GM23248 (cell line): ENCODE measurements around the gene PLK5. TPM values are rescaled to one million over a fixed set of nuclear protein-coding genes. Genes with fewer than 3 reads are reported as not detected.
"Not testable (repeated sequence)": the region's sequence is repeated elsewhere in the genome, so short reads cannot be mapped to it uniquely, and the experiment has no call there.

Source experiments
- DNase-seq: peaks from one replicate; pipeline ENCODE4 v3.0.0-alpha.2; 2015
- H2AFZ ChIP-seq: fragments of 200-600 bp; sonication (generic); 2 replicates; pipeline ENCODE4 v1.6.1; 2016; ENCODE audit warnings: antibody characterized with exemption
- H3F3A ChIP-seq: fragments of 200-600 bp; sonication (generic); 2 replicates; pipeline ENCODE4 v1.6.1; 2016; ENCODE audit warnings: mild to moderate bottlenecking, antibody characterized with exemption, mixed run types; ENCODE audit not compliant: insufficient read depth
- H3K27ac ChIP-seq: fragments of 200-600 bp; sonication (generic); 2 replicates; pipeline ENCODE4 v1.5.1; 2016; ENCODE audit warnings: mild to moderate bottlenecking
- H3K27me3 ChIP-seq: fragments of 200-600 bp; sonication (generic); replicated peaks from 2 replicates; pipeline ENCODE4 v1.6.1; 2016; ENCODE audit warnings: mild to moderate bottlenecking; ENCODE audit not compliant: insufficient read depth
- H3K36me3 ChIP-seq: fragments of 200-600 bp; sonication (generic); 2 replicates; pipeline ENCODE4 v1.6.1; 2016; ENCODE audit warnings: low read depth, mild to moderate bottlenecking
- H3K4me1 ChIP-seq: fragments of 200-600 bp; sonication (generic); 2 replicates; pipeline ENCODE4 v1.6.1; 2016; ENCODE audit warnings: mild to moderate bottlenecking; ENCODE audit not compliant: insufficient read depth
- H3K4me2 ChIP-seq: fragments of 200-600 bp; sonication (generic); one replicate; pipeline ENCODE4 v1.6.1; 2016; ENCODE audit warnings: mild to moderate bottlenecking; ENCODE audit not compliant: unreplicated experiment
- H3K4me3 ChIP-seq: fragments of 200-600 bp; sonication (generic); 2 replicates; pipeline ENCODE4 v1.5.1; 2016; ENCODE audit warnings: mild to moderate bottlenecking
- H3K79me2 ChIP-seq: fragments of 200-600 bp; sonication (generic); 2 replicates; pipeline ENCODE4 v1.6.1; 2016; ENCODE audit warnings: mild to moderate bottlenecking; ENCODE audit not compliant: insufficient read depth
- H3K9ac ChIP-seq: fragments of 200-600 bp; sonication (generic); 2 replicates; pipeline ENCODE4 v1.6.1; 2016; ENCODE audit warnings: mild to moderate bottlenecking
- H3K9me2 ChIP-seq: fragments of 200-600 bp; sonication (generic); 2 replicates; pipeline ENCODE4 v1.6.1; 2016; ENCODE audit warnings: mixed run types, mild to moderate bottlenecking, moderate library complexity; ENCODE audit not compliant: insufficient read depth
- H3K9me3 ChIP-seq: fragments of 200-600 bp; sonication (generic); one replicate; pipeline ENCODE4 v1.6.1; 2017; ENCODE audit warnings: low read depth
- H4K20me1 ChIP-seq: fragments of 200-600 bp; sonication (generic); 2 replicates; pipeline ENCODE4 v1.6.0; 2016; ENCODE audit not compliant: insufficient read depth
- EZH2 ChIP-seq: fragments of 200-600 bp; sonication (generic); IDR thresholded peaks from 2 replicates; pipeline ENCODE4 v1.6.1; 2018; ENCODE audit warnings: antibody characterized with exemption, mild to moderate bottlenecking; ENCODE audit not compliant: insufficient read depth, poor library complexity, severe bottlenecking
- EZH2phosphoT487 ChIP-seq: fragments of 200-600 bp; sonication (generic); IDR thresholded peaks from 2 replicates; pipeline ENCODE4 v1.6.1; 2018; ENCODE audit warnings: antibody characterized with exemption, moderate library complexity, mild to moderate bottlenecking, low read depth; ENCODE audit not compliant: insufficient read depth
- WGBS, 2 experiments: methylation state at CpG; one replicate each; pipeline ENCODE4 v1.1.6; 2015 to 2017; ENCODE audit warnings: low lambda C conversion rate in 2 of 2, low coverage in 1 of 2; ENCODE audit errors: missing lambda C conversion rate in 2 of 2; 5-methylcytosine and 5-hydroxymethylcytosine counted together
- in situ Hi-C: fragments of 300-500 bp; cut with MboI; formaldehyde crosslinking; loops from 2 replicates; pipeline ENCODE4 v1.15.0; 2020
- polyA plus RNA-seq: library from polyadenylated mRNA; unstranded; fragments of >200 nt; fragmentation: Nextera tagmentation; extraction: Ambion mirVana; gene quantifications from 2 replicates; pipeline ENCODE4 v1.2.1, GENCODE V29; 2016
- total RNA-seq: library from RNA; depleted of rRNA; stranded (reverse); fragments of >200 nt; shearing (Covaris generic); gene quantifications from 2 replicates; pipeline ENCODE4 v1.2.3, GENCODE V29; 2014

PLK5 gene
- total and polyA plus RNA-seq, 2 experiments from 2014 or later = not detected

- in situ Hi-C loops = no loop called here
- TF ChIP-seq EZH2phosphoT487 (no peak), EZH2 (no peak)
- Histone ChIP-seq H3K4me2 (no peak overlapping the region), H3K9me2 (no peaks in the 10 kb centered on the region), H3K9ac (no peak overlapping the region), H3K9me3 (no peaks in the 10 kb centered on the region), H3F3A (no peaks in the 10 kb centered on the region), H3K27ac (no peak overlapping the region), H3K4me3 (no peak overlapping the region), H3K4me1 (no peaks in the 10 kb centered on the region), H3K36me3 (no peaks in the 10 kb centered on the region), H3K79me2 (no peaks in the 10 kb centered on the region), H2AFZ (no peak overlapping the region), H4K20me1 (no peaks in the 10 kb centered on the region), H3K27me3 (no peaks in the 10 kb centered on the region)
- DNase-seq = no peak
- 79 to 80% methylated on average over 11 of the region's 11 CpGs for WGBS, 2 experiments
These were observed 7.7 kb downstream of the PLK5 start for GRCh38 chr19:1531587-1531986.

GRCh38 chr19:1532003-1532402, 8.1 kb downstream of the PLK5 start:
- in situ Hi-C loops = no loop called here
- no peaks in the 10 kb centered on the region for H4K20me1 ChIP-seq
- no peak overlapping the region for H3K4me2 ChIP-seq
- no peak overlapping the region for H3K27ac ChIP-seq
- 75 to 78% methylated on average over 9 of the region's 9 CpGs for WGBS, 2 experiments
- no peaks in the 10 kb centered on the region for H3K9me2 ChIP-seq
- no peaks in the 10 kb centered on the region for H3F3A ChIP-seq
- no peak for DNase-seq
- TF ChIP-seq EZH2phosphoT487 = no peak
- no peak overlapping the region for H3K9ac ChIP-seq
- H3K27me3 ChIP-seq = no peaks in the 10 kb centered on the region
- no peaks in the 10 kb centered on the region for H3K79me2 ChIP-seq
- H3K9me3 ChIP-seq = no peaks in the 10 kb centered on the region
- H2AFZ ChIP-seq = no peak overlapping the region
- H3K4me3 ChIP-seq = no peak overlapping the region
- no peaks in the 10 kb centered on the region for H3K36me3 ChIP-seq
- H3K4me1 ChIP-seq = no peaks in the 10 kb centered on the region

GRCh38 chr19:1533510-1534150, 9.8 kb downstream of the PLK5 start:
- Histone ChIP-seq H3K4me3 (no peak overlapping the region), H3K9me3 (no peaks in the 10 kb centered on the region), H3K4me2 (no peak overlapping the region), H3F3A (no peaks in the 10 kb centered on the region), H3K79me2 (no peaks in the 10 kb centered on the region), H3K9me2 (no peaks in the 10 kb centered on the region), H3K4me1 (no peaks in the 10 kb centered on the region), H3K9ac (no peak overlapping the region), H4K20me1 (no peaks in the 10 kb centered on the region), H3K27ac (no peak overlapping the region), H3K36me3 (no peaks in the 10 kb centered on the region), H2AFZ (no peak overlapping the region), H3K27me3 (no peaks in the 10 kb centered on the region)
- DNase-seq = no peak
- in situ Hi-C loops = no loop called here
- TF ChIP-seq EZH2phosphoT487 (no peak), EZH2 (no peak)
- 48 to 59% methylated on average over 15 to 23 of the region's 23 CpGs for WGBS, 2 experiments

- H3K36me3 ChIP-seq = no peaks in the 10 kb centered on the region
- H3K9me2 ChIP-seq = no peaks in the 10 kb centered on the region
- H3F3A ChIP-seq = no peaks in the 10 kb centered on the region
- H2AFZ ChIP-seq = no peak overlapping the region
- in situ Hi-C loops = no loop called here
- H3K27me3 ChIP-seq = no peaks in the 10 kb centered on the region
- no peaks in the 10 kb centered on the region for H3K4me1 ChIP-seq
- no peaks in the 10 kb centered on the region for H4K20me1 ChIP-seq
- no peak overlapping the region for H3K4me2 ChIP-seq
- TF ChIP-seq EZH2 (no peak), EZH2phosphoT487 (no peak)
- no peaks in the 10 kb centered on the region for H3K9me3 ChIP-seq
- DNase-seq = no peak
- H3K79me2 ChIP-seq = no peaks in the 10 kb centered on the region
- H3K27ac ChIP-seq = no peak overlapping the region
- no peak overlapping the region for H3K4me3 ChIP-seq
- H3K9ac ChIP-seq = no peak overlapping the region
- 76 to 80% methylated on average over 13 to 14 of the region's 14 CpGs for WGBS, 2 experiments
These were observed 11.1 kb downstream of the PLK5 start for GRCh38 chr19:1534972-1535371.

- 84 to 86% methylated on average over 7 of the region's 7 CpGs for WGBS, 2 experiments
These were observed 11.8 kb downstream of the PLK5 start for GRCh38 chr19:1535699-1536098.

More at GRCh38 chr19:1535699-1536098, 11.8 kb downstream of the PLK5 start:
- H3K79me2 ChIP-seq, H3K4me3 ChIP-seq, H2AFZ ChIP-seq, H3K27ac ChIP-seq, H4K20me1 ChIP-seq, H3K27me3 ChIP-seq, H3K4me1 ChIP-seq, H3F3A ChIP-seq, H3K9me2 ChIP-seq, H3K9me3 ChIP-seq, H3K9ac ChIP-seq, H3K36me3 ChIP-seq, DNase-seq, in situ Hi-C loops, H3K4me2 ChIP-seq: not testable (repeated sequence)
